Neural progenitor cell (in vitro differentiated cells): ENCODE data around the gene RENBP. TPM values are rescaled to one million over a fixed set of nuclear protein-coding genes. Genes with fewer than 3 reads are reported as not detected.

Source experiments
- DNase-seq: peaks from one replicate; pipeline ENCODE4 v3.0.0-alpha.2; 2016; ENCODE audit warnings: low spot score
- H2AFZ ChIP-seq: fragments of 200-600 bp; sonication (generic); replicated peaks from 2 replicates; pipeline ENCODE4 v1.6.1; 2016; ENCODE audit warnings: antibody characterized with exemption
- H3F3A ChIP-seq: fragments of 200-600 bp; sonication (generic); 2 replicates; pipeline ENCODE4 v1.6.1; 2016; ENCODE audit warnings: antibody characterized with exemption, low read depth
- H3K27ac ChIP-seq: fragments of 200-600 bp; sonication (generic); 2 replicates; pipeline ENCODE4 v1.5.1; 2016; ENCODE audit warnings: mild to moderate bottlenecking
- H3K27me3 ChIP-seq: fragments of 200-600 bp; sonication (generic); 2 replicates; pipeline ENCODE4 v1.6.1; 2016; ENCODE audit warnings: mild to moderate bottlenecking, moderate library complexity
- H3K36me3 ChIP-seq: fragments of 200-600 bp; sonication (generic); 2 replicates; pipeline ENCODE4 v1.5.1; 2016
- H3K4me1 ChIP-seq: fragments of 200-600 bp; sonication (generic); 2 replicates; pipeline ENCODE4 v1.6.1; 2016; ENCODE audit warnings: mixed run types
- H3K4me2 ChIP-seq: fragments of 200-600 bp; sonication (generic); 2 replicates; pipeline ENCODE4 v1.6.1; 2016
- H3K4me3 ChIP-seq: fragments of 200-600 bp; sonication (generic); 2 replicates; pipeline ENCODE4 v1.5.1; 2016
- H3K79me2 ChIP-seq: fragments of 200-600 bp; sonication (generic); 2 replicates; pipeline ENCODE4 v1.6.1; 2016; ENCODE audit warnings: low read depth
- H3K9ac ChIP-seq: fragments of 200-600 bp; sonication (generic); 2 replicates; pipeline ENCODE4 v1.6.1; 2016
- H3K9me3 ChIP-seq: fragments of 200-600 bp; sonication (generic); 2 replicates; pipeline ENCODE4 v1.5.1; 2016; ENCODE audit warnings: low read depth
- H4K20me1 ChIP-seq: fragments of 200-600 bp; sonication (generic); 2 replicates; pipeline ENCODE4 v1.6.1; 2016; ENCODE audit warnings: low read depth
- H3K27ac Mint-ChIP-seq: 3 replicates; pipeline ENCODE4 v1.8.0; 2021; ENCODE audit warnings: mixed read lengths
- H3K27me3 Mint-ChIP-seq: 2 replicates; pipeline ENCODE4 v1.8.0; 2022; ENCODE audit warnings: low read depth, mild to moderate bottlenecking, inconsistent platforms, moderate library complexity, mixed read lengths; ENCODE audit not compliant: insufficient read depth
- H3K36me3 Mint-ChIP-seq: 3 replicates; pipeline ENCODE4 v1.8.0; 2021; ENCODE audit warnings: mixed read lengths
- H3K4me1 Mint-ChIP-seq: 3 replicates; pipeline ENCODE4 v1.8.0; 2021; ENCODE audit warnings: mixed read lengths
- H3K4me3 Mint-ChIP-seq: 3 replicates; pipeline ENCODE4 v1.8.0; 2021; ENCODE audit warnings: mild to moderate bottlenecking, moderate library complexity, mixed read lengths
- H3K9me3 Mint-ChIP-seq: 3 replicates; pipeline ENCODE4 v1.8.0; 2020; ENCODE audit warnings: mixed read lengths
- CTCF ChIP-seq: fragments of 200-600 bp; sonication (generic); IDR thresholded peaks from 2 replicates; pipeline ENCODE4 v1.5.1; 2017; ENCODE audit warnings: antibody characterized with exemption, mild to moderate bottlenecking
- EZH2 ChIP-seq: fragments of 200-600 bp; sonication (generic); IDR thresholded peaks from 2 replicates; pipeline ENCODE4 v1.6.1; 2017; ENCODE audit warnings: antibody characterized with exemption, mild to moderate bottlenecking, moderate library complexity
- EZH2phosphoT487 ChIP-seq: fragments of 200-600 bp; sonication (generic); IDR thresholded peaks from 2 replicates; pipeline ENCODE4 v1.6.1; 2017; ENCODE audit warnings: antibody characterized with exemption
- total RNA-seq: library from RNA; depleted of rRNA; stranded (reverse); fragments of >200 nt; gene quantifications from 2 replicates; pipeline ENCODE4 v1.2.3, GENCODE V29; 2015; ENCODE audit warnings: low replicate concordance

The RENBP gene
- 5.4 and 9.3 TPM in 2 replicates for total RNA-seq

GRCh38 chrX:153944140-153944799 is at the start of gene RENBP:
Gene RENBP, minus strand, starts transcription at chrX:153944643. Its CDS starts 33 bp downstream, at chrX:153944610.
- TF ChIP-seq EZH2phosphoT487 (no peak), CTCF (no peak), EZH2 (no peak)
- DNase-seq, result peak; percentile 76
- H3K9me3 Mint-ChIP-seq, result no peaks in the 10 kb centered on the region
- Histone ChIP-seq H3K79me2 (no peaks in the 10 kb centered on the region), H3K4me2 (peak within 1 kb of the TSS; percentile 64), H3K4me1 (peaks cover 6% of the 10 kb centered on the region), H4K20me1 (no peaks in the 10 kb centered on the region), H3K36me3 (no peaks in the 10 kb centered on the region), H3F3A (peaks cover 18% of the 10 kb centered on the region), H3K27ac (no peak within 1 kb of the TSS), H3K4me3 (peak within 1 kb of the TSS; percentile 17), H3K9me3 (no peaks in the 10 kb centered on the region), H3K27me3 (no peaks in the 10 kb centered on the region), H3K9ac (no peak within 1 kb of the TSS), H2AFZ (no peak within 1 kb of the TSS)
- peaks cover 5% of the 10 kb centered on the region for H3K27me3 Mint-ChIP-seq
- H3K36me3 Mint-ChIP-seq, result peaks cover 4% of the 10 kb centered on the region
- H3K4me1 Mint-ChIP-seq, result peaks cover 27% of the 10 kb centered on the region
- H3K27ac Mint-ChIP-seq, result no peak within 1 kb of the TSS
- peak within 1 kb of the TSS; percentile 71 for H3K4me3 Mint-ChIP-seq

- Histone ChIP-seq H3F3A (no peaks in the 10 kb centered on the region), H3K27me3 (no peaks in the 10 kb centered on the region), H3K9ac (no peak overlapping the region), H2AFZ (no peak overlapping the region), H3K36me3 (no peaks in the 10 kb centered on the region), H3K4me3 (no peak overlapping the region), H4K20me1 (no peaks in the 10 kb centered on the region), H3K9me3 (peaks cover 5% of the 10 kb centered on the region), H3K4me2 (no peak overlapping the region), H3K79me2 (no peaks in the 10 kb centered on the region), H3K27ac (no peak overlapping the region), H3K4me1 (no peaks in the 10 kb centered on the region)
- no peak for TF ChIP-seq CTCF
- TF ChIP-seq EZH2, result no peak
- TF ChIP-seq EZH2phosphoT487, result no peak
- no peak overlapping the region for H3K27ac Mint-ChIP-seq
- peaks cover 3% of the 10 kb centered on the region for H3K27me3 Mint-ChIP-seq
- H3K9me3 Mint-ChIP-seq, result peaks cover 10% of the 10 kb centered on the region
- H3K4me3 Mint-ChIP-seq, result no peak overlapping the region
- no peaks in the 10 kb centered on the region for H3K36me3 Mint-ChIP-seq
- H3K4me1 Mint-ChIP-seq, result peaks cover 2% of the 10 kb centered on the region
- DNase-seq, result no peak
Measured at GRCh38 chrX:153993978-153994377, 49.5 kb upstream of the RENBP start.

DNA sequence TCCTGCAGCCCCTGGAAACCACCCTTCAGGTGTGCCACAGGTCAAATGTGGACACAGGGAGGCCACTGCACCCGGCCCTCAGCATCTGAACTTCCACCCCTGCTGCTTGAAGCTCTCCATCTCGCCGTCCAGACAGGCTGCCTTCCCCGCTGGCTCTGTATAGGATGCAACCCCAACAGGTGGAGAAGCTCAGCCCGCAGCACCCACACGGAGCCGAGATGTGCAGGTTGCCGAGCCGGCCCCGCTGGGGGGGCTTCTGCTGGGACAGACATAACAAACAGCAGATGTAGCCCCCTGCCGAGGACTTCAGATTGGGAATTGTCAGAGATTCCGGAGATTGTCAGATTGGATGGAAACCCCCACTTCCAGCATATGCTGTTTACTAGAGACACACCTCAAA is 48.6 kb upstream of the RENBP start:
- Histone ChIP-seq H3K9me3 (peaks cover 5% of the 10 kb centered on the region), H2AFZ (no peak overlapping the region), H3K9ac (no peak overlapping the region), H3K27ac (no peak overlapping the region), H3K36me3 (no peaks in the 10 kb centered on the region), H3K27me3 (no peaks in the 10 kb centered on the region), H3K4me1 (no peaks in the 10 kb centered on the region), H3K4me2 (no peak overlapping the region), H3F3A (no peaks in the 10 kb centered on the region), H3K4me3 (no peak overlapping the region), H4K20me1 (no peaks in the 10 kb centered on the region), H3K79me2 (no peaks in the 10 kb centered on the region)
- Mint-ChIP-seq H3K4me1 (peaks cover 2% of the 10 kb centered on the region), H3K9me3 (peaks cover 10% of the 10 kb centered on the region), H3K4me3 (no peak overlapping the region), H3K27me3 (peaks cover 3% of the 10 kb centered on the region), H3K27ac (no peak overlapping the region), H3K36me3 (no peaks in the 10 kb centered on the region)
- TF ChIP-seq EZH2phosphoT487 (no peak), EZH2 (no peak), CTCF (no peak)
- no peak for DNase-seq
